Embryonic facial prominence (tissue), 1 donor: ENCODE data around the gene HDGF.

Experiments used
- DNase-seq: peaks from one replicate; pipeline ENCODE4 v3.0.0-alpha.2; 2016; ENCODE audit errors: extremely low spot score

The HDGF gene

DNA sequence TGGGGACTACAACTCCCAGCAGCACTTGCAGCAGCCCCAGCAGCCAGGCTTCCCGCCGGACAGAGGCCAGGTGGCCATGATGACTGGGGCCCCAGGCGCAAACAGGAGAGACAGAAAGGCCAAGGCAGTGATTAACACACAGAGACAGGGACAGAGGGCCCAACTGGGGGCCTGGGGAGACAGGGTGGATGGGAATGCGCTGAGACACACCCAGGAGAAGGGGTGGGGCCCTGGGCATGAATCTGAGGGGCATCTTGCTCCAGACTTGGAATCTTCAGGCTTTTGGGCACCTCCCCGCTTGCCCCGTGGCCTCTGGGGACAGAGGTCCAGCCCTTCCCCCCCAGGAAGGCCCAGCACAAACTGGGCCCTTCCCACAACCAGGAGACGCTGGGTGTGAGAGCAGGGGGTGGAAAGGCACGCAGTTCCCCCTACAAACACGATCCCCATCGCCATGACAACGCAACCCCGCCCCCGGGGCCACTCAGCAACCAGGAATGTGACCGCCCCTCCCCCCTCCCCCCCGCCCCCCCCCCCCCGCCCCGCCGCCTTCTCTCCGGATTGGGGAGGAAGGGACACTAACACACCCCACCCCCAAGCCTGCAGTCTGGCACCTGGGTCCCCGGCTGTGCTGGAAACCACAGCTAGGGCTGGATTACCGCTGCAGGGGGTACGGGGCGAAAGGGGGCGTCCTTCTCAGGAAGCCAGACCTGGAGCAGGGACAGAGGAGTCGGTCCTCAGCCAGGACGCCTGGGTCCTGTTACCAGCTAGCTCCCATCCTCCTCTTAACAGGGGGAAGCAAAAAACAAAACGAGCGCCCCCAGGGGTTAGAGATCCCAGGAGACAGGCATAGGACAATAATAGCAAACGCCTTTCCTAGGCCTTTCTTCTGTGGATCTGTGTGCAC, 4.5 kb downstream of the HDGF start:
- peak; percentile 80 for DNase-seq

DNA sequence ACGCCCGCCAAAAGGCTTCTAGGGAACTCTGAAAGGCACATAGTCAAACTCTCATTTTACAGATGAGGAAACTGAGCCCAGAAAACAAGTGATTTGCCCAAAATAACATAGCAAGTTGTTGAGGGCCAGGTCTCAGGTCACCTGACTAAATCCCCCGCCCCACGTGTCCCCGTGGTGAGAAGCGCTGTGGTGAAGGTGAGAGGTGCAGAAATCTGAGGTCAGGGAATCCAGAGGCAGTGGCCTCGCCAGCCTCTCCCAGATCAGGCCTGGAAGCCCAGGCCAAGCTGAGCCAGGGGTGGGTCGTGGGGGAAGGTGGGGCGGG, 5.1 kb downstream of the HDGF start:
- DNase-seq = no peak

DNA sequence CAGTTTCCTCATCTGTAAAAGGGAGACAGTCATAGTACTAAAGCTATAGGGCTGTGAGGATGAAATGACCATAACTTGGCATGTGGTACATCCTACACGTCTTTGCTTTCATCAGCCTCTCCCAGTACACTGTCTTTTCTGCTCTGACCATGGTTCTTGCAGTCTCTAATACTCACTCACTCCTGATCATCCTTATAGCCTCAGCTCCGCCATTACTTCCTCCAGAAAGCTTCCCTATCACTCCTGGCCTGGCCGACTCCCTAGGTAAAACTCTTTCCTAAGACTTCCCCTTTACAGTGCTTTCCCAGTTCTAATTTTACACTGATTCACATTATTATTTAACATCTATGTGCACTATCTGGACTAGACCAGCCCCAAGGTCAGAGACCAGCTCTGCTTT, 5.6 kb downstream of the HDGF start:
- DNase-seq = no peak

DNA sequence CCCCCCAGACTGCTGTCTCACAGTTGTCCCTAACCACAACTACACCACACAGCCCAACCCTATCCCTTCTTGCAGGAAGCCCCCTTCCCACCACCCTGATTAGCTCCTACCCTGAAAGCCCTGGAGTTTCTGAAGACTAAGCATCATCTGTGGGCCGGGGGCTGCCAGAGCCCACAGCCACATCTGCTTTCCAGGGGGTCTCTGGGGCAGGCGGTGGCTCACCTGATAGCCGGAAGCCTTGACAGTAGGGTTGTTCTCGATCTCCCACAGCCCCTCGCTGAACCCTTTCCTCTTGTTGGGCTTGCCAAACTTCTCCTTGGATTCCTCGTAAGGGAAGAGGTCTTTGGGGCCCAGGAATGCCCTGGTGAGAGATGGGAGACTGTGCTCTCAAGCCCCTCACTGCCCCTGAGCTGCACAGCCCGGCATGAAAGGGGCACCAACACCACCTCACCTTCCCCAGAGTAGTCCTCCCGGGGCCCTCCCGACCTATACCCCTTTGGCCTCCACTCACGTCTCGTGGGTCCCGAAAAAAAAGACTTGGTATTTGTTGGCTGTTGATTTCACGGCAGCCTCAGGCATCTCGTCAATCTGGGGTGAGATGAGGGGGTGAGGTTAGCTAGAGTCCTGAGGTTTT, 6.6 kb downstream of the HDGF start:
- no peak for DNase-seq

DNA sequence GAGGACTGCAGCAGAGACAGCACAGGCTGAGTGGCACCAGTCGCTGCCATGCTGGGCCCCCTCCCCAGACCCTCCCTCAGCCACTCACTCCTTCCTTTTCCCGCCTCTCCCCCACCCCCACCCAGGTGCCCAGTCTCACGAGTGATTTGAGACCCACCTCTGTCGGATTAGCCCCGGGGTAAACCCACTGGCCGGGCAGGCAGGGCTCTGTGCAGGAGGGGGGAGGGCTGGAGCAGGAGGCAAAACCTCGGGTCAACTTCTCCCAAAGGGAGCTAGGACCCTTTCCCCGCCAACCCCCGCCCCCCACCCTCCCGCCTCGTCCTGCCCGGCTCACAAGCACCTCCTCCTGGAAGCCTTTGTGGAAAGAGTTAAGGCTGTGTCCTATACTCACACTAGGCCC, 7.1 kb downstream of the HDGF start:
- no peak for DNase-seq

DNA sequence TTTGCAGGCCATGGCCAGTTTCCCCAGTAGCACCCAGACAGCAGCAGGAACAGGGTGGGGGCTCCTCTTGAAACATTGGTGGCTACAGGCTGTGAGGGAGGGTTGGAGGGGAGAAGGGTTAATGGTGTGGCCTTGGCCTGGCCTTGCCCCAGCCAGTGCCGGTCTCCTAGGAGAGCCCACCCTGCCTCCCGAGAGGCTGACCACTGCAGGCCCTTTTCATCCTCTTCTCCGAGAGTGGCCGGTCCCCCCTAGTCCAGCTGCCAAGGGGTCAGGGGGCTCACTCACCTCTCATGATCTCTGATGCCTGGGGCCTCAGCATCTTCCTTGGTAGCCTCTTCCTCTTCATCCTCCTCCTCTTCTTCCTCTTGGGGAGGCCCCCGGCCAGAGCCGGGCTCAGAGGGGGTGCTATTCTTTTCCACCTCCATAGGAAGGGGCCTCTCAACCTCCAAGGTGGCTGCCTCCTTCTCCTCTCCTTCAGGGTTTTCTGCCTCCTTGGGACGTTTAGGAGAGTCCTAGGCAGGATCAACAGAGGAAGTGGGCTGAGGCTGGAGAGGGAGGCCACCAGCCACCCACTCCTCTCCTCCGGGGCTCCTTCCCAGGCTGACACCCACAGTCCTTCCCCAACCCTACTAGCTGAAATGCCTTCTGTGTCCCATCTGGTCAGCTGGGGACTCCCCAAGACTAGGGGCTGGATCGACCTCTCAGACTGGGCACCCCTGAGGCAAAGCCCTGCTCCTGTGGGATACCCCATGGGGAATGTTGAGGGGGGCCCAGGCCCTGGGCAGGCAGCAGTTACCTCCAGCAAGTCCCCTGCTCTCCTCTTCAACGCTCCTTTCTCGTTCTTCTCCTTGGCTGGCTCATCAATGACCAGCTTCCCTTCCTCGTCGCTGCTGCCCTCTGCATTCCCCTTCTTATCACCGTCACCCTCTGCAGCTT, 7.8 kb downstream of the HDGF start:
- no peak for DNase-seq

DNA sequence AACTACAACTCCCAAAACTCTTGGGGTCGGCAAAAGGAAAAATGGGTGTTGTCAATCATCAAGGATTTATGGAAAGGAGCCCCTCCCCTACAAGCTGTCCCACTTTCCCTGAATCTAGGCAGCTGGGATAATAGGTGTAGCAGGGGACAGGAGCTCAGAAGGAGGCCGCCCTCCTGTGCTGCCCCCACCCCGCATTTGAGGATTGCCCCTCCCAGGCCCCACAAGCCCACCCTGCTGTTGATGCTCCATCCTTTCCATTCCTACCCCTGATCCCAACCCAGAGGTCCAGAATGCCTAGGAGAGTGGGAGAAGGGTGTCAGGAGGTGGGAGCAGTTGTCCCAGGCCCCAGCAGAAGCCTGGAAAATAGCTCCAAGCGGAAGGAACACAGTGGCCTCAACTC, 8.7 kb downstream of the HDGF start:
- no peak for DNase-seq

DNA sequence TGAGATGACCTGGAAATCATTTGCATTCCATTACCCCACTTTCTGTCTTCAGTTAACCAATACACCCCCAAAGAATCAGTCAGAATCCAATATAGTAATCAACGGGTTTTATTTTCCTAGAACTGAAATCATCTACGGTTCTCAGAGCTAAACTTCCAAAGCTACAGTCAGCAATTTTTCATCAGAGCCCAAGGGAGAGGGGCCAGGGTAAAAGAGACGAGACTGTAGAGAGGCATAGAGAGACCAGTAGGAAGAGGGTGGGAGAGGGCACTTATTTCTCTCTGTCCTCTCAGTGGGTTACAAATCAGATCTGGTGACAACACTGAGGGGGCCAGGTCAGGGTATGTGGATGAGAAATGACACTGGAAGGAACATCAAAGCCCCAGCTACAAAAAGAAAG, 9.5 kb downstream of the HDGF start:
- DNase-seq = no peak

DNA sequence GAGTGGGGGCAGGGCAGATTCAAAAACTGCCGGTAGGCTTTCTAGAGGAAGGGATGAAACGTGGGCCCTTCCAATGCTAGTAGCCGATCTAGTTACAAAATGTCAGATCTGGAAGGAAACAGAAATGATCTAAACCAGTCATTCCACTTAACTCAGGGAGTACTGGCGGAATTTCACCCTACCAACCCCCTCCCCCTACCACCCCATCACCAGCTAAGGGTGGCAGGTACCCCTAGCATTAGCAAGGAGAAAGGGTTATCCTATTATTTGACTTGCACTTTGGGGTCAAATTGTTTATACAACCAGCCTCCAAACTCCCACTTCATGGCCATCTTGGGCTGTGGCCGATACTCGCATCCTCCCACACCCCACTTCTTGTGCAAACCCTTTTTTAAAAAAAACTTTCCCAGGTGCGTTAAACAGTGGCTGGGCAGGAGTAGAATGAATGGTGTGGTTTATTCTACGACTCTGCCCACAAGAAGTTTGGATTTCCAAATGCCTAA, 9.9 kb downstream of the HDGF start:
- DNase-seq = no peak

DNA sequence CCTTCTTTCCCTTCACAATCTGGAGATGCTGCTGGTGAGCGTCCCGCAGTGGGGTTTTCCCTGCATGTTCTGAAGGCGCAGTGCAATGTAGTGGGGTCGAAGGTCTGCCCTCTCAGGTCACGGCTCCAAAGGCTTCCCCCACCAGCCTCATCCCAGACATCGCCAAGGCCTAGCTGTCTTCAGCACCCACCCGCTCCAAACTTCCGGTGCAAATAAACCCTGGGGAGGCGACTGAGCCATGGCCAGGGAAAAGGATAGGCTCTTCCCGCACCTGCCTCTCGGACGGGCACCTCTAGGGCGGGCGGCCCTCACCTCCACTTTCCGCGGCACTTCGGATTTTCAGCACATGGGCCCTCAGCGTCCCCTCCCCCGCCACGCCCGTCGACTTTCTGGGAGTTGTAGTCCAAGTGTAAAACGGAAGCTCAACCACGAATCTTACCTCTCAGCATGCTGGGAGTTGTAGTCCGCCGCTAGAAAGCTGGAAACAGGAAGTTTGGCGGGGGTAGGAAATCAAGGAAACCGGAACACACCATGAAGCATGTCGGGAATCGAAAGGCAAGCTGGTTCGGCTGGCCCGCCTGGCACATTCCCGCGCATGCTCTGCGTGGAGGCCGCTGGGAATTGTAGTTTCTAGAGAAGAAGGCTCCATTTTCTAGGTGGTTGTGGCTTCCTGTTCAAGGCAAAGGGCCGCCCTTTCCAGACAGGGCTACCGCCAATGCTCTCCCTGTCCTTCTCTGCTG, 10.6 kb downstream of the HDGF start, which contains the start of gene MRPL24:
TSS of gene MRPL24 (minus strand) at position 348 of the 740 bp plus-strand sequence. CDS start 2,384 bp downstream, outside the sequence.
- DNase-seq = peak; percentile 99

DNA sequence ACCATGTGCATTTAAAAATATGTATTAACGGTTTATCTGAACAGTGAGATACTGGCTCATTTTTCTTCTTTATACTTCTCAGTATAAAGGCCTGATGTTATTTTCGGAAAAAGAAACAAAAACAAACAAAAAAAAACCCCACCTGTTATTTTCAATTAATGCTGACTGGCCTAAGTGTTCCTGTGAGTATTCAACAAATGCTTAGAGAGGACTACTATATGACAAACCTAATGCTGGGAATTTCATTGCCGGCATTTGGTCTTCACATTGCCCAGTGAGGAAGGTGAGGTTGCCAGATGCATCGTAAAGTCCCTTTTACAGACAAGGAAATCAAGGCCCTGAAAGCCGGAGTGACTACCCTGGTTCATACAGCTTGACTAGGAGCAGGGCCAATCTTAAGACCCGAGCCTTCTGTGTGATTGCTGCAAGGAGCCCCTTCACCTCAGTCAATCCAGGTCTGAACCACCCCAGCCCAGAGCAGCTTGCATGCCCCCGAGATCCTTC, 11.2 kb downstream of the HDGF start:
- DNase-seq = no peak

DNA sequence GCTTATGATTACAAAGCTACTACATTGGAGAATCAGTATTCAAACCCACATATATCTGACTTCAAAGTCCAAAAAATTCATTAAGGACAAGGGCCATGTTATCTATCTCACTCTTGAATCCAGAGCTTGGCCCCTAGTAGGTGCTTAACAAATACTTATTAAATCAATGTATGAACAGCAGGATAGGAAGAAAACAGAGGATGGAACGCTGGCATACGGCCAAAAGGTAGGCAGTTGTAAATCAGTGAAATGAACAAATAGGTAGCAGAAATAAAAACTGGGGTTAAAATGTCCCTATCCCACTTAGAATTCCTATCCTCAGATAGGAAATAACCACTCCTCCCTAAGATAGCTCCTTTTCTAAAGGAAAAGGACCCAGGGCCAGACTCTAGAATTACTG, 12.6 kb downstream of the HDGF start:
- DNase-seq = no peak

DNA sequence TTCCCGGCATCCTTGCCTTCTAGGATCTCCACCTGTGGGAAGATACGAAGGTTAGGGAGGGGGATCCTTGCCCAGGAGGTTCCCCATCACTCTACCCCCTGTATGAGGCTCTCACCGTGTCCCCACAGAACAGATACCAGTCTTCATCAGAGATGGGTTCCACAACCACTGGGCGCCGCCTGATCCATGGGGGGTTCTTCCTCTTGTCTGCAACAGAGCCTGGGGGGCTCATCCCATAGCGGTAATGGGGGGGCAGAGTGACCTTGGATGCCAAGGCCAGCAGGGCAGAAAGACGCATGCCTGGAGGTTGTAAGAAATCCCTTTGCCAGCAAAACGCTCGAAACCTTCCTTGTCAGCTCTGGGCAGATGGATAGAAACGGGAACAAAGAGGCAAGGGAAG, 13.1 kb downstream of the HDGF start:
- DNase-seq = no peak

DNA sequence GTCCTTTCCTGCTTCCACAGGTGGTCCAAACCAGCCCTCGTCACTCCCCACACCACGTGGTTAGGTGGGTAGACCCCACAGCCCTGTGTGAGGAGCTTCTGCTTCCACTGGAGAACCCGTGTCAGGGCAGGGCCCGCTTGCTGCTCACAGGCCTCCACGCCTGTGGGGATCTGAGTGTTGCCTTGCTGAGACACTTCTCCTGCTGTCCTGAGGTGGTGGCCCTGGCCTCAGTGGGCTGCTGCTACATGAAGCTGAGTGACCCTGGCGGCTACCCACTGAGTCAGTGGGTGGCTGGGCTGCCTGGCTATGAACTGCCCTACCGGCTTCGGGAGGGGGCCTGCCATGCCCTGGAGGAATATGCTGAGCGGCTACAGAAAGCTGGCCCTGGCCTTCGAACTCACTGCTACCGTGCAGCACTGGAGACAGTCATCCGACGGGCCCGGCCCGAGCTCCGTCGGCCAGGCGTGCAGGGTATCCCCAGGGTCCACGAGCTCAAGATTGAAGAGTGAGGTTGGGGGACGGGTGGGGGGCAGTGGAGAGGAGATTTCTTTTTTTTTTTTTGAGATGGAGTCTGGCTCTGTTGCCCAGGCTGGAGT, 17.4 kb downstream of the HDGF start:
- DNase-seq = no peak

DNA sequence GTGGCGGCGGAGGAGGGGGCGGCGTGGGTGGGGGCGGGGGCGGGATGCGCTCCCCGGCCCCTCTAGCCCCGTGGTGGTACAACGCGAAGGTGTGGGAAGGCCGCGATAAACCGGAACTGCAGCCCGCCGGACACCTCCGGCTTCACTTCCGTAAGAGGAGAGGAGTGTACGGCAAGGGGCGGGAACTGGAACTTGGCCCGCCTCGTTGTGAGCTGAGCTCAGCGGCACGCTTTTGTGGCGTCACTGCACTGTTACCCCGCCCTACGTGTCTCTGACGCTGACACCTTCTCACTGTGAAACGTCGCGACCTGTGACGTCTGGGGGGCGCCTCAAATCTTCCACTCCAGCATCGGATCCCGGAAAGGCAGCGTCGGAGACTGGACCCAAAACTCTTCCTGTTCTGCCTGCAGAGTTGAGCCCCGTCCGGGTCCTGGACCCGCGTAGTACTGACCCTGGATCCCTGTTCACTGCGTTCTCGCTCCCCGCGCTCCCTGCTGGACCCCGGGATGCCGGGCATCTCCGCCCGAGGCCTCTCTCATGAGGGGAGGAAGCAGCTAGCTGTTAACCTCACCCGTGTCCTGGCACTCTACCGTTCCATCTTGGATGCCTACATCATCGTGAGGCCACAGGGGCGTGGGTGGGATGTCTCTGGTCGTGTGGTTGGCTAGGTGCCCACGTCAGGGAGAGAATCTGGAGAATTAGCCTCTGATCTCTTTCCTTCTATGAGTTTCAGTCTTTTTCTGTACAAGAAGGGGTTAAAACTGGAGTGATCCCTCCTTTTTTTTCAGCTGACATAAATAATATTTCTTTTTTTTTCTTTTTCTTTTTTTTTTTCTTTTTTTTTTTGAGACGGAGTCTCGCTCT, 22.6 kb downstream of the HDGF start, which contains the start of gene ISG20L2:
TSS of gene ISG20L2 (minus strand) at position 168 of the 864 bp plus-strand sequence. CDS start 1,114 bp downstream, outside the sequence.
- DNase-seq = peak; percentile 96

DNA sequence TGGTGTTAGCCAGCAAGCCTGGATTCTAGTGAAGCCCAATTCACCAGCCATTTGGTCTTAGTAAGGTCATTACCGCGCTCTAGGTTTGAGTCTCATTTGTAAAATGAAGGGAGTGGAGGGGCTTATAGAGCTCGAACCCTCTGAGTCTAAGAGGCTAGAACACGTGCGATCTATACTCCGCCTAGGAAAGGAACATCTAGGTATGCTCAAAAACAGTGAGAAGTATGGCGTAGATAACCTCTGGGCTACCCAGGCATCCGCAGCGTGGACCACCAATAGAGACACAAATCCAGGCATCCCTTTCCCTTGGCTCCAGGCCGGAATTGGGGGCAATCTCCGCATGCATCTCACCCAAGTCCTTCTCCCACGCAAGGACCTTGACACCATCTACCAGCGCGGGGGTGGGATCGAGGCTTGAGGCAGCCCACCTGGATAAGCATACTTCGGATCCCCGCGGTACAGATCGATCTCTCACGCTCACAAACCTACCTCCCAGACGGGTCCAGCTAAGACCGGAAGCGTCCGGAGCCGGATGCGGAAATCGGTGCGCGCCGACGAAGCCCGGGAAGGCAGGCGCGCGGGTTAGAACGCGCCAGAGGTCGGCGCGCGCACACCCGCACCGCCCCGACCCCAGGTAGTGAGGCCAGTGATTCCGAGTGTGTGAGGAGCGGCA, 23.4 kb downstream of the HDGF start, which contains the start of gene METTL25B:
TSS of gene METTL25B (plus strand) at position 544 of the 673 bp plus-strand sequence. CDS start 636 bp downstream, outside the sequence.
- DNase-seq = no peak

DNA sequence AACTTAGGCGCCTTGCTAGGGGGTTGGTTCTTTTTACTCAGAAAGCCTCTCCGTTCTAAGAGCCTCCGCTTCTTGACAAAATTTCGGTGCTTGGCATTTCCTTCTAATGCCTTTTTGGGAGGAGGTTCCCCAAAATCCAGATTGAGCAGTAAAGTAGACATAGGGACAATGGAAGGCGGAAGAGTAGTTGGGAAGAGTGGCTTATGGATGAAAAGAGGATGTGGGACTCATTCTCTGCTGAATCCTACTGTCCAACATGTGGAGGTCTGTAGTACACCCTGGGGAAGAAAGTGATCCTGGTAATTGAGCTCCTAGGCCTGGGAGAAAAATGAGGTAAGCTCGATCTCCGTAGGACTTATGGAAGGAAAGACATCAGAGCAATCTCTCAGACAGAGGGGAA, 24.0 kb downstream of the HDGF start:
- no peak for DNase-seq

DNA sequence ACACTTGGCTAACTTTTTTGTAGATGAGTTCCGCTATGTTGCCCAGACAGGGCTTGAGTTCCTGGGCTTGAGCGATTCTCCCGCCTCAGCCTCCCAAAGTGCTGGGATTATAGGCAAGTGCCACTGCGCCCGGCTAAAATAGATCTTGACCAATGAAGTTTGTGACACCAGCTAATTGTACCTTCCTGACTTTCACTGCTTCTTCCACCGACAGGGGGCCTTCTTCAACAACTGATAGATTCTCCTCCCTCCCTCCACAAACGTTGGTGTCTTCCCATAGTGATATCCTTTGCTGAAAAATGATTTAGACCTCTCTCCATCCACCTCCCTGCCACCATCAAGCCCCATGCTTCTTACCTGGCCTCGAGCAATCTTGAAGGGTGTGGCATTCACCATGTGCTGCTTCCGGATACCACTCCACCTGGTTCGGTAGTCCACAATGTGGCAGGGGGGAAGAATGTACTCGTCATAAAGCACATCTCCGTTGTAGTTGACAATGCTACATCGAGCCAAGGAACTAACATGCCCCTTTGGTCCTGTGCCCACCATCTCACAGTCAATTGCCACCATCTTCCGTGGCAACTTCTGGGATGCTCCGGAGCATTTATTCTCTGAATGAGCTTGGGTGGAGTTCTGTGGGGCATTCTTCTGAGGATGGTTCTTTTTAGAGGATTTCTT, 24.8 kb downstream of the HDGF start:
- DNase-seq = no peak
